GM12878 (cell line): ENCODE measurements around the gene MPST. TPM values are rescaled to one million over a fixed set of nuclear protein-coding genes. Genes with fewer than 3 reads are reported as not detected.
A peak's percentile ranks its signal among the peaks of the same experiment; 100 is the strongest.

Experiments
- ATAC-seq: fragments of 200-7000 bp; cut with Tn5 transposase; 3 replicates; pipeline ENCODE4 v1.9.1; 2020; ENCODE audit warnings: mild to moderate bottlenecking, moderate library complexity
- BruUV-seq: library from RNA; stranded (reverse); fragments of 400-500 nt; replicated peaks from 2 replicates; lab custom pipeline; 2021; lab: Mats Ljungman, UMichigan
- CTCF ChIA-PET: fragments of 300-600 bp; sonication (Branson Sonifier 250); formaldehyde crosslinking; extraction: SDS; loops from one replicate; lab custom pipeline; 2021; ENCODE audit warnings: inconsistent platforms; lab: Yijun Ruan, JAX
- POLR2A ChIA-PET: fragments of 350-600 bp; formaldehyde crosslinking; extraction: SDS; loops from one replicate; lab custom pipeline; 2021; ENCODE audit warnings: inconsistent platforms; lab: Charles Lee
- RAD21 ChIA-PET: fragments of 300-600 bp; sonication (Branson Sonifier 250); formaldehyde crosslinking; loops from one replicate; lab custom pipeline; 2023; ENCODE audit warnings: antibody characterized with exemption; ENCODE audit not compliant: unreplicated experiment; lab: Charles Lee
- SMC1A ChIA-PET: fragments of 300-600 bp; sonication (Branson Sonifier 250); formaldehyde crosslinking; loops from one replicate; lab custom pipeline; 2023; ENCODE audit not compliant: unreplicated experiment, uncharacterized antibody; lab: Charles Lee
- DNase-seq: peaks from one replicate; pipeline ENCODE4 v3.0.0-alpha.2; 2011; ENCODE audit warnings: low read depth, low spot score
- FAIRE-seq: peaks from 3 replicates; lab custom pipeline; 2011; peaks lifted over from hg19 to GRCh38; lab: Jason Lieb, UNC
- H2AFZ ChIP-seq: 2 replicates; pipeline ENCODE4 v1.6.0; 2011; ENCODE audit warnings: low read depth, low read length, control low read depth; ENCODE audit not compliant: control insufficient read depth
- H3K27ac ChIP-seq: 2 replicates; pipeline ENCODE4 v1.5.1; 2011; ENCODE audit warnings: control low read depth; ENCODE audit not compliant: control insufficient read depth, insufficient read depth
- H3K27me3 ChIP-seq, 2 experiments: replicated peaks in 1 of 2; 2 replicates each; pipeline versions ENCODE4 v1.6.0 to v1.6.1; 2011; ENCODE audit warnings: low read length in 1 of 2; ENCODE audit not compliant: control insufficient read depth in 2 of 2, insufficient read depth in 2 of 2
- H3K36me3 ChIP-seq, 2 experiments: 2 replicates each; pipeline ENCODE4 v1.5.1; 2011; ENCODE audit warnings: low read length in 1 of 2; ENCODE audit not compliant: control insufficient read depth in 2 of 2, insufficient read depth in 2 of 2
- H3K4me1 ChIP-seq: 2 replicates; pipeline ENCODE4 v1.6.1; 2011; ENCODE audit warnings: mild to moderate bottlenecking, low read length, moderate library complexity, mixed read lengths; ENCODE audit not compliant: control insufficient read depth, insufficient read depth
- H3K4me2 ChIP-seq: 2 replicates; pipeline ENCODE4 v1.6.0; 2011; ENCODE audit warnings: control low read depth; ENCODE audit not compliant: control insufficient read depth, insufficient read depth
- H3K4me3 ChIP-seq: fragments of 200-600 bp; sonication (generic); 2 replicates; pipeline ENCODE4 v1.5.1; 2016
- H3K79me2 ChIP-seq: 2 replicates; pipeline ENCODE4 v1.6.0; 2011; ENCODE audit warnings: low read length; ENCODE audit not compliant: control insufficient read depth, insufficient read depth
- H3K9ac ChIP-seq: 2 replicates; pipeline ENCODE4 v1.8.0; 2011; ENCODE audit warnings: low read length, control low read depth, mixed read lengths; ENCODE audit not compliant: control insufficient read depth, insufficient read depth
- H3K9me3 ChIP-seq: replicated peaks from 3 replicates; pipeline ENCODE4 v1.5.1; 2011; ENCODE audit warnings: mild to moderate bottlenecking, low read length; ENCODE audit not compliant: control insufficient read depth, insufficient read depth
- H4K20me1 ChIP-seq: 2 replicates; pipeline ENCODE4 v1.6.0; 2011; ENCODE audit not compliant: control insufficient read depth, insufficient read depth
- CTCF ChIP-seq, 3 experiments: IDR thresholded peaks in 2 of 3; conservative IDR thresholded peaks in 1 of 3; 2 replicates each; pipeline ENCODE4 v1.5.1; 2011; ENCODE audit warnings: low read depth in 3 of 3, low read length in 3 of 3, mild to moderate bottlenecking in 3 of 3, control low read depth in 2 of 3, moderate library complexity in 2 of 3, inconsistent platforms in 1 of 3, mixed read lengths in 1 of 3; ENCODE audit not compliant: control insufficient read depth in 2 of 3, insufficient read depth in 1 of 3; ENCODE audit errors: extremely low read depth in 1 of 3
- NBN ChIP-seq: fragments of 450-650 bp; IDR thresholded peaks from 2 replicates; pipeline ENCODE4 v1.6.1; 2016
- SMC3 ChIP-seq: IDR thresholded peaks from 2 replicates; pipeline ENCODE4 v1.6.1; 2011; ENCODE audit warnings: low read length, improper control_type of control experiment, borderline replicate concordance
- SPI1 ChIP-seq: IDR thresholded peaks from 2 replicates; pipeline ENCODE4 v1.6.1; 2011; ENCODE audit warnings: low read depth, mild to moderate bottlenecking, low read length, moderate library complexity, borderline replicate concordance; ENCODE audit not compliant: insufficient read depth
- TAF1 ChIP-seq: IDR thresholded peaks from 2 replicates; pipeline ENCODE4 v1.6.1; 2011; ENCODE audit warnings: mild to moderate bottlenecking, low read depth, low read length, borderline replicate concordance
- WRNIP1 ChIP-seq: IDR thresholded peaks from 2 replicates; pipeline ENCODE4 v1.6.1; 2011; ENCODE audit warnings: low read depth, low read length, improper control_type of control experiment, borderline replicate concordance
- WGBS: methylation state at CpG from one replicate; pipeline ENCODE4 v1.1.6; 2016; ENCODE audit warnings: low lambda C conversion rate; ENCODE audit not compliant: insufficient replicate concordance, insufficient coverage; ENCODE audit errors: missing lambda C conversion rate; 5-methylcytosine and 5-hydroxymethylcytosine counted together
- in situ Hi-C: fragments of 300-500 bp; cut with MboI; formaldehyde crosslinking; loops from 9 replicates; pipeline ENCODE4 v1.14.3; 2018; ENCODE audit warnings: mixed read lengths
- intact Hi-C: fragments of 100-400 bp; cut with micrococcal nuclease; formaldehyde crosslinking; loops from one replicate; pipeline ENCODE4 v1.14.2; 2022; ENCODE audit not compliant: unreplicated experiment
- polyA plus RNA-seq, 11 experiments: library from polyadenylated mRNA; depleted of rRNA in 4 of 11; unstranded in 6 of 11; stranded (reverse) in 5 of 11; fragments of >200 nt; fragmentation: Nextera tagmentation in 4 of 11; fragmentation: Illumina TruSeq in 1 of 11; extraction: Ambion mirVana in 4 of 11; extraction: Trizol in 1 of 11; gene quantifications; 1 replicate in 1 of 11; 2 replicates in 10 of 11; pipeline versions ENCODE4 v1.2.1 to v1.2.3, GENCODE V29; 2011 to 2016; ENCODE audit warnings: inconsistent platforms in 2 of 11, missing spikeins in 2 of 11, low read depth in 1 of 11
- total RNA-seq, 4 experiments: library from RNA; depleted of rRNA in 3 of 4; stranded (reverse); fragments of >200 nt in 3 of 4; fragmentation: Illumina TruSeq in 1 of 4; extraction: Trizol in 1 of 4; gene quantifications; 2 replicates each; pipeline versions ENCODE4 v1.2.1 to v1.2.3, GENCODE V29; 2013 to 2021
- TF ChIP-seq, protein P1 (sequence below): fragments of 450-650 bp; IDR thresholded peaks from 2 replicates; pipeline ENCODE4 v1.6.1; 2016; ENCODE audit warnings: mild to moderate bottlenecking

Gene MPST
- total and polyA plus RNA-seq, 10 of the 15 experiments (the other 5 are each of a cell fraction or from before 2014, with no cell fraction given) = 0.95 to 88.7 (median 38.5) TPM

- no peak for TF ChIP-seq NBN
- TF ChIP-seq, protein P1, sequence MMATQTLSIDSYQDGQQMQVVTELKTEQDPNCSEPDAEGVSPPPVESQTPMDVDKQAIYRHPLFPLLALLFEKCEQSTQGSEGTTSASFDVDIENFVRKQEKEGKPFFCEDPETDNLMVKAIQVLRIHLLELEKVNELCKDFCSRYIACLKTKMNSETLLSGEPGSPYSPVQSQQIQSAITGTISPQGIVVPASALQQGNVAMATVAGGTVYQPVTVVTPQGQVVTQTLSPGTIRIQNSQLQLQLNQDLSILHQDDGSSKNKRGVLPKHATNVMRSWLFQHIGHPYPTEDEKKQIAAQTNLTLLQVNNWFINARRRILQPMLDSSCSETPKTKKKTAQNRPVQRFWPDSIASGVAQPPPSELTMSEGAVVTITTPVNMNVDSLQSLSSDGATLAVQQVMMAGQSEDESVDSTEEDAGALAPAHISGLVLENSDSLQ = peak; percentile 40; the same call in 1 of the 2 replicates
- DNase-seq (no peak), FAIRE-seq (no peak), ATAC-seq (no peak)
- no peak overlapping the region for H3K27ac ChIP-seq
- CTCF ChIA-PET = interaction anchor here (0.5 to 5.5 kb wide), 15 partner anchors 9 to 473 kb away, joined by 3 to 39 read pairs (median 5); partner anchors contain the start of gene IFT27
- H3K79me2 ChIP-seq = peaks cover 2% of the 10 kb centered on the region; the same call in 1 of the 2 replicates
- in situ Hi-C loops = no loop called here
- no peaks in the 10 kb centered on the region for H3K27me3 ChIP-seq
- H3K9me3 ChIP-seq = no peaks in the 10 kb centered on the region
- no peaks in the 10 kb centered on the region; a peak in 1 of 4 replicates for H3K36me3 ChIP-seq
- no peaks in the 10 kb centered on the region for H4K20me1 ChIP-seq
- 86% methylated on average over 5 of the region's 5 CpGs for WGBS
- no peak overlapping the region for H3K9ac ChIP-seq
- intact Hi-C loops = no loop called here
- RAD21 ChIA-PET = no interaction called here
- H2AFZ ChIP-seq = no peak overlapping the region
- no peak overlapping the region for H3K4me2 ChIP-seq
- H3K4me1 ChIP-seq = peaks cover 8% of the 10 kb centered on the region
- SMC1A ChIA-PET = interaction anchor here (0.5 to 1.2 kb wide), 4 partner anchors 24 to 239 kb away, joined by 3 to 5 read pairs (median 3); partner anchors contain the start of gene NCF4
- POLR2A ChIA-PET = no interaction called here
- no TSS peak for BruUV-seq
- H3K4me3 ChIP-seq = no peak overlapping the region; the same call in 1 of the 2 replicates
Observed at GRCh38 chr22:37021041-37021440, 1.5 kb downstream of the MPST start.

DNA sequence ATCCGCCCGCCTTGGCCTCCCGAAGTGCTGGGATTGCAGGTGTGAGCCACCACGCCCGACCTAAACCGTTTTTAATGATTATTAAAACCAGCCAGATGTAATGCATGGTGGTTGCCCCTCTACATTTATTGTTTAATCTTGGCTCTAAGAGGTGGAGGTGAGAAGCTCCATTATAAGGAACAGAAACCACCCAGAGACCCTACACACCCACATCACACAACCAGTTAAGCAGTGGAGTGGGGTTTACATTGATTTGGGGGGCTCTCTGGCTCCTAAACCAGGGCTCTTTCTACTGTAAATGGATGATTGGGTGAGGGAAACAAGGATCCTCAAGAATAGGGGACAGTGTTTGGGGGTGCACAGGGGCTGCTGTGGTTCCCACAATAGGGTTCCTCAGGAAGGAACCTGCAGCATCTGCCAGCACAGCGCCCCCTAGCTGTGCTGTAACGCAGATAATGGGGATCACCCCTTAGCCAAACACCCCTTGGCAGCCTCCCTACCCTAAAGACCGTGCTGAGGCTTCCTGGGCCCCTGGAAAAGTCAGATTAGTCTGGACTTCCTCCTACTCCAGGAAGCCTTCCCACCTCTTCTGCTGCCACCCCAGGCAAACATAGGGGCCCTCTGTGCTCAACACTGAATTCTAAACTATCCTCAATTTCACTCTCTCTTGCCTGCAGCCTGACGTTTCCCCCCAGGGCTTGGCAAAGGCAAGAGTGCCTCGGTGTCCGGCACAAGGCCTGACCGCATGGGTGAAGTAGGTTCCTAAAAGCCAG lies 2.4 kb downstream of the MPST start:
- POLR2A ChIA-PET = no interaction called here
- H3K4me3 ChIP-seq = no peak overlapping the region
- H3K27ac ChIP-seq = no peak overlapping the region
- peak overlapping the region; percentile 25; the same call in 1 of the 2 replicates for H3K4me2 ChIP-seq
- RAD21 ChIA-PET = interaction anchor here (0.8 kb wide), 1 partner anchor 23 kb away, joined by 6 read pairs; no protein-coding TSS in a partner anchor
- peaks cover 8% of the 10 kb centered on the region for H3K4me1 ChIP-seq
- CTCF ChIA-PET = interaction anchor here (0.6 to 5.5 kb wide), 16 partner anchors 8 to 416 kb away, joined by 3 to 39 read pairs (median 4); partner anchors contain the start of gene IFT27
- BruUV-seq = TSS peak; percentile 30
- ATAC-seq (peak; percentile 60), FAIRE-seq (peak; percentile 87), DNase-seq (no peak)
- H3K9ac ChIP-seq = no peak overlapping the region
- no peaks in the 10 kb centered on the region; a peak in 1 of 4 replicates for H3K36me3 ChIP-seq
- no peak overlapping the region; the same call in 1 of the 2 replicates for H2AFZ ChIP-seq
- no peaks in the 10 kb centered on the region for H3K9me3 ChIP-seq
- SMC1A ChIA-PET = interaction anchor here (0.9 kb wide), 1 partner anchor 240 kb away, joined by 3 read pairs; no protein-coding TSS in a partner anchor
- in situ Hi-C loops (no loop called here), intact Hi-C loops (no loop called here)
- WGBS = 59% methylated on average over 13 of the region's 13 CpGs
- no peaks in the 10 kb centered on the region for H3K27me3 ChIP-seq
- no peaks in the 10 kb centered on the region for H4K20me1 ChIP-seq
- H3K79me2 ChIP-seq = peaks cover 2% of the 10 kb centered on the region; the same call in 1 of the 2 replicates
- TF ChIP-seq CTCF (IDR thresholded peaks at IDR 0.05 in 2 of 3, conservative IDR thresholded peaks at IDR 0.05 in 1 of 3; ENCODE audit: control insufficient read depth in 2 of 3, extremely low read depth in 1 of 3, insufficient read depth in 1 of 3, low read depth in 3 of 3, low read length in 3 of 3) = peak; percentile 74 to 91 (median 85)
- TF ChIP-seq SPI1 = peak; percentile 66; the same call in 1 of the 2 replicates
- no peak for TF ChIP-seq TAF1
- peak; percentile 20; the same call in 1 of the 2 replicates for TF ChIP-seq SMC3
- TF ChIP-seq WRNIP1 = no peak
